NCI-H748 (cell line): Measurements from ENCODE around the gene PRTG.
"Not testable (repeated sequence)": the region's sequence is repeated elsewhere in the genome, so short reads cannot be mapped to it uniquely, and the experiment has no call there.

Experiments used
- DNase-seq: peaks from one replicate; lab custom pipeline; 2025; ENCODE audit not compliant: unreplicated experiment; lab: John Stamatoyannopoulos, UW

Gene PRTG

GRCh38 chr15:55638764-55639163 lies 104.2 kb downstream of the PRTG start:
- DNase-seq: no peak

GRCh38 chr15:55637086-55637485 lies 105.9 kb downstream of the PRTG start:
- DNase-seq: no peak

- no peak for DNase-seq
Measured at GRCh38 chr15:55633731-55634130, 109.2 kb downstream of the PRTG start.

GRCh38 chr15:55632434-55632833 lies 110.5 kb downstream of the PRTG start:
- no peak for DNase-seq

- no peak for DNase-seq
Measured at GRCh38 chr15:55630858-55631257, 112.1 kb downstream of the PRTG start.

GRCh38 chr15:55628369-55628730 lies 114.6 kb downstream of the PRTG start:
- DNase-seq: no peak

- DNase-seq: no peak
Measured at GRCh38 chr15:55627730-55628368, 115.1 kb downstream of the PRTG start.

GRCh38 chr15:55619783-55620182 lies 123.2 kb downstream of the PRTG start:
- DNase-seq: no peak

GRCh38 chr15:55618387-55618786 lies 124.6 kb downstream of the PRTG start:
- no peak for DNase-seq

- DNase-seq: no peak
Measured at GRCh38 chr15:55615445-55615844, 127.5 kb downstream of the PRTG start.

- DNase-seq: no peak
Measured at GRCh38 chr15:55613727-55614126, 129.2 kb downstream of the PRTG start.

- no peak for DNase-seq
Measured at GRCh38 chr15:55606214-55606613, 136.7 kb downstream of the PRTG start.

GRCh38 chr15:55601374-55601773 lies 141.6 kb downstream of the PRTG start:
- DNase-seq: no peak

- no peak for DNase-seq
Measured at GRCh38 chr15:55599439-55599838, 143.5 kb downstream of the PRTG start.

GRCh38 chr15:55593019-55593418 lies 149.9 kb downstream of the PRTG start:
- not testable (repeated sequence) for DNase-seq

- DNase-seq: no peak
Measured at GRCh38 chr15:55590788-55591187, 152.2 kb downstream of the PRTG start.

GRCh38 chr15:55589287-55589686 lies 153.7 kb downstream of the PRTG start:
- no peak for DNase-seq

- DNase-seq: no peak
Measured at GRCh38 chr15:55588815-55589115, 154.2 kb downstream of the PRTG start.

- DNase-seq: peak; percentile 72
Measured at GRCh38 chr15:55588070-55588814, 154.7 kb downstream of the PRTG start, which contains the start of gene PYGO1. Gene PYGO1 (minus strand): TSS chr15:55588345. CDS start chr15:55587883, 462 bp downstream.

- peak; percentile 56 for DNase-seq
Measured at GRCh38 chr15:55587321-55588069, 155.5 kb downstream of the PRTG start.

- DNase-seq: no peak
Measured at GRCh38 chr15:55586808-55587207, 156.1 kb downstream of the PRTG start.

GRCh38 chr15:55576943-55577342 lies 166.0 kb downstream of the PRTG start:
- no peak for DNase-seq
